ENCODE results near the gene TSPO. TPM values are rescaled to one million over a fixed set of nuclear protein-coding genes. Genes with fewer than 3 reads are reported as not detected.

Gene TSPO
- total and polyA plus RNA-seq, 2 of the 8 experiments (the other 6 are each of a cell fraction or from before 2014, with no cell fraction given): 19.9 to 51.5 TPM

DNA sequence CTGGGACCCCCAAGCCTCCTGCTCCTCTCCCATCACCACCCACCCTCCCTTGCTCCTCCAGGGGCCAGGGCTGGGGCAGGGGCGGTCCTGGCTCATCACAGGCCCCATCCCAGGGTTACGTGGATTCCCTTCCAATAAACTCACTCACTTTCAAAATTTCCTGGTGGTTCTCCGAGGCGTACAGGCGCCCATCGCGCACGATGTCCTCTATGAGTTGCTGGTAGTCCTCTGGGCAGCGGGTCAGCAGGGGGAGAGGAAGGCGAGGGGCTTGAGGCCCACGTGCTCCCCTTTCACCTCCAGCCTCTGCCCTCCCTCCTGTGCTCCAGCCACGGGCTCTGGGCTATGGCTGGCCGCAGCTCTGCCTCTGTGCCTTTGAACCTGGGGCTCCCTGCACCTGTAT, 56.0 kb downstream of the TSPO start (continued):
- TF ChIP-seq, protein P1, sequence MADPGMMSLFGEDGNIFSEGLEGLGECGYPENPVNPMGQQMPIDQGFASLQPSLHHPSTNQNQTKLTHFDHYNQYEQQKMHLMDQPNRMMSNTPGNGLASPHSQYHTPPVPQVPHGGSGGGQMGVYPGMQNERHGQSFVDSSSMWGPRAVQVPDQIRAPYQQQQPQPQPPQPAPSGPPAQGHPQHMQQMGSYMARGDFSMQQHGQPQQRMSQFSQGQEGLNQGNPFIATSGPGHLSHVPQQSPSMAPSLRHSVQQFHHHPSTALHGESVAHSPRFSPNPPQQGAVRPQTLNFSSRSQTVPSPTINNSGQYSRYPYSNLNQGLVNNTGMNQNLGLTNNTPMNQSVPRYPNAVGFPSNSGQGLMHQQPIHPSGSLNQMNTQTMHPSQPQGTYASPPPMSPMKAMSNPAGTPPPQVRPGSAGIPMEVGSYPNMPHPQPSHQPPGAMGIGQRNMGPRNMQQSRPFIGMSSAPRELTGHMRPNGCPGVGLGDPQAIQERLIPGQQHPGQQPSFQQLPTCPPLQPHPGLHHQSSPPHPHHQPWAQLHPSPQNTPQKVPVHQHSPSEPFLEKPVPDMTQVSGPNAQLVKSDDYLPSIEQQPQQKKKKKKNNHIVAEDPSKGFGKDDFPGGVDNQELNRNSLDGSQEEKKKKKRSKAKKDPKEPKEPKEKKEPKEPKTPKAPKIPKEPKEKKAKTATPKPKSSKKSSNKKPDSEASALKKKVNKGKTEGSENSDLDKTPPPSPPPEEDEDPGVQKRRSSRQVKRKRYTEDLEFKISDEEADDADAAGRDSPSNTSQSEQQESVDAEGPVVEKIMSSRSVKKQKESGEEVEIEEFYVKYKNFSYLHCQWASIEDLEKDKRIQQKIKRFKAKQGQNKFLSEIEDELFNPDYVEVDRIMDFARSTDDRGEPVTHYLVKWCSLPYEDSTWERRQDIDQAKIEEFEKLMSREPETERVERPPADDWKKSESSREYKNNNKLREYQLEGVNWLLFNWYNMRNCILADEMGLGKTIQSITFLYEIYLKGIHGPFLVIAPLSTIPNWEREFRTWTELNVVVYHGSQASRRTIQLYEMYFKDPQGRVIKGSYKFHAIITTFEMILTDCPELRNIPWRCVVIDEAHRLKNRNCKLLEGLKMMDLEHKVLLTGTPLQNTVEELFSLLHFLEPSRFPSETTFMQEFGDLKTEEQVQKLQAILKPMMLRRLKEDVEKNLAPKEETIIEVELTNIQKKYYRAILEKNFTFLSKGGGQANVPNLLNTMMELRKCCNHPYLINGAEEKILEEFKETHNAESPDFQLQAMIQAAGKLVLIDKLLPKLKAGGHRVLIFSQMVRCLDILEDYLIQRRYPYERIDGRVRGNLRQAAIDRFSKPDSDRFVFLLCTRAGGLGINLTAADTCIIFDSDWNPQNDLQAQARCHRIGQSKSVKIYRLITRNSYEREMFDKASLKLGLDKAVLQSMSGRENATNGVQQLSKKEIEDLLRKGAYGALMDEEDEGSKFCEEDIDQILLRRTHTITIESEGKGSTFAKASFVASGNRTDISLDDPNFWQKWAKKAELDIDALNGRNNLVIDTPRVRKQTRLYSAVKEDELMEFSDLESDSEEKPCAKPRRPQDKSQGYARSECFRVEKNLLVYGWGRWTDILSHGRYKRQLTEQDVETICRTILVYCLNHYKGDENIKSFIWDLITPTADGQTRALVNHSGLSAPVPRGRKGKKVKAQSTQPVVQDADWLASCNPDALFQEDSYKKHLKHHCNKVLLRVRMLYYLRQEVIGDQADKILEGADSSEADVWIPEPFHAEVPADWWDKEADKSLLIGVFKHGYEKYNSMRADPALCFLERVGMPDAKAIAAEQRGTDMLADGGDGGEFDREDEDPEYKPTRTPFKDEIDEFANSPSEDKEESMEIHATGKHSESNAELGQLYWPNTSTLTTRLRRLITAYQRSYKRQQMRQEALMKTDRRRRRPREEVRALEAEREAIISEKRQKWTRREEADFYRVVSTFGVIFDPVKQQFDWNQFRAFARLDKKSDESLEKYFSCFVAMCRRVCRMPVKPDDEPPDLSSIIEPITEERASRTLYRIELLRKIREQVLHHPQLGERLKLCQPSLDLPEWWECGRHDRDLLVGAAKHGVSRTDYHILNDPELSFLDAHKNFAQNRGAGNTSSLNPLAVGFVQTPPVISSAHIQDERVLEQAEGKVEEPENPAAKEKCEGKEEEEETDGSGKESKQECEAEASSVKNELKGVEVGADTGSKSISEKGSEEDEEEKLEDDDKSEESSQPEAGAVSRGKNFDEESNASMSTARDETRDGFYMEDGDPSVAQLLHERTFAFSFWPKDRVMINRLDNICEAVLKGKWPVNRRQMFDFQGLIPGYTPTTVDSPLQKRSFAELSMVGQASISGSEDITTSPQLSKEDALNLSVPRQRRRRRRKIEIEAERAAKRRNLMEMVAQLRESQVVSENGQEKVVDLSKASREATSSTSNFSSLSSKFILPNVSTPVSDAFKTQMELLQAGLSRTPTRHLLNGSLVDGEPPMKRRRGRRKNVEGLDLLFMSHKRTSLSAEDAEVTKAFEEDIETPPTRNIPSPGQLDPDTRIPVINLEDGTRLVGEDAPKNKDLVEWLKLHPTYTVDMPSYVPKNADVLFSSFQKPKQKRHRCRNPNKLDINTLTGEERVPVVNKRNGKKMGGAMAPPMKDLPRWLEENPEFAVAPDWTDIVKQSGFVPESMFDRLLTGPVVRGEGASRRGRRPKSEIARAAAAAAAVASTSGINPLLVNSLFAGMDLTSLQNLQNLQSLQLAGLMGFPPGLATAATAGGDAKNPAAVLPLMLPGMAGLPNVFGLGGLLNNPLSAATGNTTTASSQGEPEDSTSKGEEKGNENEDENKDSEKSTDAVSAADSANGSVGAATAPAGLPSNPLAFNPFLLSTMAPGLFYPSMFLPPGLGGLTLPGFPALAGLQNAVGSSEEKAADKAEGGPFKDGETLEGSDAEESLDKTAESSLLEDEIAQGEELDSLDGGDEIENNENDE (IDR thresholded peaks at IDR 0.05; ENCODE audit: insufficient replicate concordance, low read length): no peak
- TF ChIP-seq HDAC2 (IDR thresholded peaks at IDR 0.05; ENCODE audit: borderline replicate concordance in 1 of 2, low read depth in 2 of 2, low read length in 2 of 2): no peak
- TF ChIP-seq SIN3A (conservative IDR thresholded peaks at IDR 0.05 in 1 of 2, IDR thresholded peaks at IDR 0.05 in 1 of 2; ENCODE audit: low read depth in 1 of 2, low read length in 2 of 2): no peak
- TF ChIP-seq EZH2 (IDR thresholded peaks at IDR 0.05; ENCODE audit: low read depth, low read length, severe bottlenecking): no peak
- no peak for TF ChIP-seq MAFK (IDR thresholded peaks at IDR 0.05; ENCODE audit: low read depth, low read length)
- no peak for TF ChIP-seq BRCA1 (IDR thresholded peaks at IDR 0.05; ENCODE audit: low read depth, low read length)
- TF ChIP-seq RBBP5 (IDR thresholded peaks at IDR 0.05; ENCODE audit: borderline replicate concordance, low read depth, low read length): no peak
- TF ChIP-seq NRF1 (IDR thresholded peaks at IDR 0.05; ENCODE audit: low read depth, low read length): no peak

Data from H1 (cell line).